ENCODE results near the gene L3MBTL2.

- no peak for TF ChIP-seq POLR2AphosphoS5 (IDR thresholded peaks at IDR 0.05)
- TF ChIP-seq CTCF (IDR thresholded peaks at IDR 0.05) = no peak
- no peak for TF ChIP-seq EP300 (IDR thresholded peaks at IDR 0.05)
Observed at GRCh38 chr22:41184679-41185078, 20.4 kb upstream of the L3MBTL2 start.
